HG03442 (cell line): Measurements from ENCODE around the gene PARVB.

ENCODE experiments used
- ATAC-seq: cut with Tn5 transposase; IDR thresholded peaks from one replicate; pipeline ENCODE4 v1.9.1; 2021; ENCODE audit warnings: mild to moderate bottlenecking, moderate library complexity; ENCODE audit not compliant: unreplicated experiment

PARVB gene

DNA sequence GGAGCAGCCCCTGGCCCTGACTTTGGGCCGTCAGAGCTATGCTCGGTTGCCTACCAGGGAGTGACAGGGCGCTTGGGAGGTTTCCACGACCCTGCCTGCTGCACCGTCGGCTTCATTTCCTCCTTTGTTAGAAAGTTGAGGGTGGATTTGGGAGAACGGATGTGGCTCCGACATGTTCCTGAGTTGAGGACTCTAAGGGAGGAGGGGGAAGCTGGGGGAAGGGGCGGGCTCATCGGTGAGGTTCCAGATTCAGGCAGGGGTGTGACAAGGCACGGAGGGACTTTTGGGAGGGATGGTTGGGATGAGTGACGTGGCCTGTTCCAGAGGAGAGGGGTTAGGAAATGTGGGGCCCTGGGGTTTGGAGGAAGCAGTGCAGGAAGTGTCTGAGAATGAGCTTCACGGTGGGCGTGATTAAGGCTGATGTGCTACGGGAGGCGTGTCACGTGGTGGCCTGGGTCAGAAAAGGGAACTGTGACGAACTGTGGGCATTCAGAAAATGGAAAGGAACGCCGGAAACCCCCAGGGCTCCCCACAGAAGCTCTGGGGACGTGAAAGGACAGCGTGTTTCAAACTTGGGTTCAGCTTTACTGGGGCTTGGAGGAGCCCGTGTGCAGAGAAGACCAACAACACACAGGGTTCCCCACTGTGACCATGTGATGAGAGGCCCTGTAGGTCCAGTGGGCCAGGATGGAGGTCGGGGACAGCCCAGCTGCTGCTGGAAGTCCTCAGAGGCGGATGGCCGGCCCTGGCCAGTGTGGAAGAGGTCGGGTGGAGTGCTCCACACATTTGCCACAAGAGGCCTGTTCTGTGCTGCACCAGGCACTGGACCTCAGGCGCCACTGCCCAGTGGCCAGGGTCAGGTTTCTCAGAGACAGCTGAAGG, 2.8 kb downstream of the PARVB start:
- peak; percentile 49 for ATAC-seq

DNA sequence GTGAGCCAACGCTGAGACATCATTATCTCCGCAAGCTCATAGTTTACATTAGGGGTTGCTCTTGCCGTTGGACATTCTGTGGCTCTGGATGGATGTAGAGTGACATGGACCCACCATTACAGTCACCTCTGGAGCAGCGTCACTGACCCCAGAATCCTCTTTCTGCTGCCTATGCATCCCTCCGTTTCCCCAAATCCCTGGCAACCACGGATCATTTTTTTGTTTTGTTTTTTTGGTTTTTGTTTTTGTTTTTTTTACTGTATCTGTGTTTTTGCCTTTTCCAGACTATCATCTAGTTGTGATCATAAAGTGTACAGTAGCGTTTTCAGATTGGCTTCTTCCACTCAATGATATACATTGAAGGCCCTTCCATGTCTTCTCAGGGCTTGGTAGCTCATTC, 4.0 kb downstream of the PARVB start:
- no peak for ATAC-seq

DNA sequence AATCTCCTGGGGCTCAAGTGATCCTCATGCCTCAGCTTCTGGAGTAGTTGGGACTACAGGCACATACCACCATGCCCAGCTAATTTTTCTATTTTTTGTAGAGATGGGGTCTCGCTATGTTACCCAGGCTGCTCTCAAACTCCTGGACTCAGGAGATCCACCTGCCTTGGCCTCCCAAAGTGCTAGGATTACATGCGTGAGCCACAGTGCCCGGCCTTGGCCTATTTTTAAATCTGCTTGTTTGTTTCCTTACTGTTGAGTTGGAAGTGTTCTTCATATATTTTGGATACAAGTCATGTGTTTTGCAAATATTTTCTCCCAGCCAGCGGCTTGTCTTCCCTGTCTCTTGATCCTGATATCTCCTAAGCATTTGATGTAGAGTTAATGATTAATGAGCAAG, 5.0 kb downstream of the PARVB start:
- ATAC-seq, result no peak

DNA sequence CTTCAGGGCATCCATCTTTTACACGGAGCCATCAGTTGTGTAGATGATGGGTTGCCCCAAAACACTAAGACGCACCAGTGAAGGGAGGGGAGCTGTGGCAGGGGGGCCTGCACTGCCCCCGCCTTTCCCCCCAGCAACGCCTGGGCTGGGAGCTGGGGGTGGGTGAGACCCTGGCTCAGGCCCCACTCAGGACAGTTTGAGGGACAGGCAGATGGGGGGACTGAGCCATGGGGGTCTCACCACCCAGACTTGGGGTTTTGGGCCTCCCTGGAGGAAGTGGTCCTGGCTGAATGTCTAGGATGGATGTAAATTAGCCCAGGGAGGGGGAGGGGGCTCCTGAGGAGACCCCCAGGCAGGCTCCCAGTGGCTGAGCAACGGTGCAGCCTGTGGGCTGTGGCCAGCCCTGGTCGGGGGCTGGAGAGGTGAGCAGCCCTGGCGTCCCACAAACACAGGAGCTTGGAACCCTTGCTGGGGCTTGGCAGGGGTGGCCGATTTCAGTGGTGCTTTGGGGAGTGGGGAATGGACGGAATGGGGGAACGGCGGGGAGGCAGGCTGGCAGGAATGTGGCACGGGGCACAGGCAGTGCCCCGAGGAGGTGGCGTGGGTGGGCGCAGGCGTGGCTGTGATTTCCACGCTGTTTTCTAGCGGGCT, 6.1 kb downstream of the PARVB start:
- no peak for ATAC-seq

DNA sequence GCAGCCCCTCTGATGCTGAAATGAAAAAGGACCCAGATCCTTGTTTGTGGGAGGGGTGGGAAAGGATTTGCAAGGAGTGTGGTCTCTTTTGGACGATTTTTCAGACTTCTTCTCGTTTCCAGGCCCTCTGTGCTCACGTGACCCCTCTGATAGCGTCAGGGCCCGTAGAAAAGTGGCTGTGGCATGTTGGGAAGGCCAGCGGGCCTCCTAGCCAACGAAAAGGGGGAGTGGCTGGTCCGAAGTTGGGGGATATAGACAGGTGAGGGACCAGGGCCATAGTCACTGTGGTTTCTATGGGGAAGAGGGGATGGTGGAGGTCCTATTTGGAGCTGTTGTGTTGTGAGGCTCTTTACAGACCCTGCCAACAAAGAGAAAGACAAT, 6.6 kb downstream of the PARVB start:
- ATAC-seq, result no peak

DNA sequence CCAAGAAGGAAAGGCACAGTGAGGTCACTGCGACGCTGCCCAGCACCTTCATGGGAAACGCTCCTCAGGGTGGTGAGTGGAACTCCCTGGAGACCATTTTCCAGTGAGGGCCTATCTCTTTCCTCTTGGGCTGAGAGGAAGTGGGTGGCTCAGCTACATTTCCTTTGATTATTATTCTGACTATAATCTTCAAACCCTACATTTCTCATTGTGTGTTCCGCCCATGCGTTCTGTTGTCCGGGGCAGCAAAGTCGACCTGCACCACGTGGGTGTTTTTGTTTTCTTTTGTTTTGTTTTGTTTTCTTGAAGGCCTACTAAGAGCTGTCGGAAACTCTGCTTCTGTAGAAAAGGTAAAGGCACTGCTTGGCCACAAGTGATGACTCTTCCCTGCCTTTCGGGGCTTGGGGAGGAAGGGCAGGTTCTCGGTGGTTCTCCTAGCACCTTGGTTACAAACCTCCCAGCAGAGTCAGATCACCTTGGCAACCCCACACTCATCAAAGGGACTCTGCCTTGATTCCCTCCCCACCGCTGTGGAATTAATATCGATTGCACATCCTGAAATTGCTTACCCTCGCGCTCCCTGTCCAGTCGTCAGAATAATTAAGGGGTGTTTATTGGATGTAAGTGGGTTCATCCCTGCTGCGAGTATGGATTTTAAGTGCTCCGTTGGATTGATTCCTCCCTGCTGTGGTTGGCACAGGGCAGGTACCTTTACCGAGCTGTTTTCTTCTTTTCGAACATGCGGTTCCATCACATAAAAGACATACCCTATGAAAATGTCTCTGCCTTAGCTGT, 7.3 kb downstream of the PARVB start:
- no peak for ATAC-seq

DNA sequence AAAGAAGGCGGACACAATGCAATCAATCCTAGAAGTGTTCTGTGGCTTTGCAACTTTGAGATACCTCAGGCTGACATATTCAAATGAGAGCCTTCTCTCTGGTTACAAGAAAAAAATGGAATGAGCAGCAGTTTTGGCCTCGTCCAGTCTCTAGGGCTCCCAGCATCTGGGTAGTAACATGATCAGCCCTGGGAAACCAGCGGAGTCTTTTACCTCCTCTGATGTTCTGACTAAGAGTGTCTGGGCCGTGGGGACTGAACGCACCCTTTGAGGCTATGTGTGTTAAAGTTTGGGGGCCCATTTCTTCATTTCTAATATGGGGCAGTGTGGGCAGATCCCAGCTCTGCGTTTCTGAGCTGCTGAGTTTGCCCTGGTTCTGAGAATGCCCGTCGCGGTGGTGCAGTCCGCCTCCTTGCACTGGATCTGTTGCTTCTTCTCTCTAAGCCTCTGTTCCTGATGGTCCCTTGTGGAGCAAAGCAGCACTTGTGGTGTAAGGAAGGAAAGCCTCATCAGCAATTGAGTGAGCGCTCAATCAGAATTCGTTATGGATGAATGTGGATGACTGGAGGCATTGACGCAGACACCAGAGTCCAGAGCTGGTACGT, 8.1 kb downstream of the PARVB start:
- no peak for ATAC-seq

DNA sequence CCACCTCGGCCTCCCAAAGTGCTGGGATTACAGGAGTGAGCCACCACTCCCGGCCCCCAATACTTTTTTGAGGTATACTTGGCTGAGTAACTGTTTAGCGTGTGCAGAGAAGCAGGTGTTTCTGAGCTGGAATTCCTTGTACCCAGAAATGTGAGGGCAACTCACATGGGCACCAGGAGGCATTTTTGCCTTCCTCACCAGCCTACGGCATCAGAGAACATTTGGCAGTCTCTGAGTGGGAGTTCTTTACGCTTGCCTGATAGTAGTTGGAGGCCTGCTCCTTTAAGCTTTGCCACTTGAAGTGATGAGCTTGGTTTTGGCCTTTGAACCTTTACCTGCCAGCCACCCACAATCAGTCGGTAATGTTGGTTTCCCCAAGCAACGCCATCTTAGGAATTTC, 9.2 kb downstream of the PARVB start:
- no peak for ATAC-seq

DNA sequence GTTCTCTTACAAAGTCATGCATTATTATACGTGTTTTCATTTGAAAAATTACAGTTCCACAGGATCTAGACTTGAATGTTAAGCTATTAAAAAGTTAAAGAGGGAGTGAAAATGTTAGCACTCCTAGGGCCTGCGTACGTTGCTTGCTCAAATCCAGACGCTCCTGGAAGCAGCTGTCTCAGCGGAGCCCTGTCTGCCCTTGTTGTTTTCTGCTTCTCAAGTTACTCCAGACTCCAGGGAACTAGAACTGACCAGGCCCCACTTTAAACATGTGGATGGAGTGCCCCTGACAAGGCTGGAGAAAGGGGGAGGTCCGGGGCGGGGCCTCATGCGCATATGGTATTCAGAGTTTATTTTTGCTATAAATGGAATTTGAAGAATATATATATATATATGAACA, 9.6 kb downstream of the PARVB start:
- no peak for ATAC-seq

DNA sequence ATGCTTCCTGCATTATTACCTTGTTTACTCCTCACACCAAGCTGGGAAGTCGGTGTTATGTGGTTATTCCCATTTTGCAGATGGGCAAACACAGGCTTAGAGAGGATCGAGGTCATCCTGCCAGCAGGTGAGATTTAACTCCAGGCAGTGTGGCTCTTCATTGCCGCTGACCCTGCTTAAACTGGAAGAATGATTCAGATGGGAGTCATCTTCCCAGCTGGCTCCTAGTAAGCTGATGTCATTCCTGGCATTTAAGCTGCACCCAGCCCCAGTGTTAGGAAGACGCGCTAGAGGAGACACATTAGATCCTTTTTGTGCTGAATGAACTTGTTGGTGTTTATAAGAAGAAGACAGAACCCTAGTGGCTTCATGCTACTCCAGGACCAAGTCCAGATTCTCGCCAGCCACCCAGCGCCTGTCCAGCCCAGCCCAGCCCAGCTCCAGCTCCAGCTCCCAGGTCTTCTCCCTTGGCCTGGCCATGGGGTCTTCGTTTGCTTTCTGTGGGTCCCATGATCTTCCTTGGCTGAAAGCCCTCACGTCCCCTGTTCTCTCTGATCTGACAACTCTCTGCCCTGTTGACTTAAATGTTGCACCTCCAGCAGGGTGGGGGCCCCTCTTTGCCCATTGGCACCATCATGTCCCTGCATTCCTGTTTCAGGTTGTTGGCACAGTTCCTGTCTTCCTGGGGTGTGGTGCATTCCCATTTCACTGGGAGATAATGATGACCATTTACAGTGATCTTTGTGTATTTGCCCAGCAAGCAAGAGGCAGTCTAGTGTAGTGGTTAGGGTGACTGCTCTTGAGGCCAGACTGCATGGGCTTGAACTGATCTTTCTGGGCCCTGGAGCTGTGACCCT, 13.6 kb downstream of the PARVB start:
- no peak for ATAC-seq

DNA sequence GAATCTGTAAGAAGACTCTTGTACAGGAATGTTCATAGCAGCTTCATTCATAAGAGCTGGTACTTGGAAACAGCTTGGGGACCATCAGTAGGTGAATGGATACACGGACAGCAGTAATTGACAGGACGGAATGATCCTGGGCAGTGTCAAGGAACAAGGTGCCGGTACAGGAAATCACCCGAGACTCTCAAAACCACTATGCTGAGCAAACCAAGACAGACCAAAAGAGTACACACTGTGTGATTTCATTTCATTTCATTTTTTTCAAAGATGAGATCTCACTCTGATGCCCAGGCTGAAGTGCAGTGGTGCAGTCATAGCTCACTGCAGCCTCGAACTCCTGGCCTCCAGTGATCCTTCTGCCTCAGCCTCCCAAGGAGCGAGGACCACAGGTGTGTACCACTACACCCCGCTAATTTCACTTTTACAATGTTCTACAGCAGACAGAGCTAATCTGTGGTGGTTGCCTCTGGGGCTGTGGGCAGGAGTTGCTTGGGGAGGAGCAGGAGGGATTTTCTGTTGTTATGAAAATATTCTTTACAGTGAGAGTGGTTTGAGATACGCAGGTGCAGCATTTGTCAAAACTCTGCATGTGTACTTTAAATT, 15.6 kb downstream of the PARVB start:
- ATAC-seq, result no peak

DNA sequence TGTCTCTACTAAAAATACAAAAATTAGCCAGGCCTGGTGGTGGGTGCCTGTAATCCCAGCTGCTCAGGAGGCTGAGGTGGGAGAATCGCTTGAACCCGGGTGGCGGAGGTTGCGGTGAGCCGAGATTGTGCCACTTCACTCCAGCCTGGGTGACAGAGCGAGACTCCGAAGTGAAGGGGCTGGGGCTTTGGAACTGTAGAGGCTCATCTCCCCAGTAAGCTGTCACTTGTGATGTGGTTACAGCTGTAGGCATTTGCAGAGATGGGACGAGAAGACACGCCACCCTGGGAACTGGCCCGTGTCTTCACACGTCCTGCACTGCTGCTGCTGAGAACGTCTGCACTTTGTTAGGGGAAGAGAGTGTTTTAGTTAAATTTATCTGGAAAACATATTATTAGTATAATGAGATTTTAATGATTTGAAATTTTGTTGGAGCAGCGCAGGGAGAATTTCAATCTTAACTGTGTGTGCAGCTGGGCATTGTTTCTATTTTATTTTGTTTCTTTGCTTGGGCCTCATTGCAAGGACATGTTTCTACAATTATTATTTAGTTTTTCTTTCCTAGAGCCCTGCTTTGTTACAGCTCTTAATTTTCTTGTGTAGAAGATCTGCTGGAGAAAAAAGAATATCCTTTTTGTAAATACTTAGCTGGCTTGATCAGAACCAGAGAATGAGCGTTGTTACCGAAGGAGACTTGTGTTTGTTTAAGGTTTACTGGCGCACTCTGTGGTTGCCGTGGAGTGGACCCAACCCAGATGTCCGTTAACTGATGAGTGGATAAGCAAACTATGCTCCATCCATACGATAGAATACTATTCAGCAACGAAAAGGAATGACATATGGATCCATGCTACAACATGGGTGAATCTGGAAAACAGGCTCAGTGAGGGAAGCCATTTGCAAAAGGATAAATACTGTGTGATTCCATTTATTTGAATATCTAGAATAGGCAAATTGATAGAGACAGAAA, 18.4 kb downstream of the PARVB start:
- no peak for ATAC-seq

DNA sequence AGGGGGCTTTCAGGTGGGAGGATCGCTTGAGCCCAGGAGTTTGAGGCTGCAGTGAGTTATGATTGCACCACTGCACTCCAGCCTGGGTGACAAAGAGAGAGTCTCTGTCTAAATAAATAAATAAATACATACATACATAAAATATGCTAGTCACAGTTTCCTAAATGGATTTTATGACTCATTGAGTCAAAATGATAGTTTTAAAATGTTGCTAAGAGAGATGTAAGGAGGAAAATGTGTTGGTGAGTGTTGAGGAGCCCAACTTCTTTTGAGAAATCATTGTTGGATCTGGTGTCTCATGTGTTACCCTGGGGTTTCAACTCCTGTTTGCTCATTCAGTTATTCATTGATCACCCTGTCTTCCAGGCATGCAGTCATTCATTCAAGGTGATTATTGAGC, 21.0 kb downstream of the PARVB start:
- no peak for ATAC-seq

DNA sequence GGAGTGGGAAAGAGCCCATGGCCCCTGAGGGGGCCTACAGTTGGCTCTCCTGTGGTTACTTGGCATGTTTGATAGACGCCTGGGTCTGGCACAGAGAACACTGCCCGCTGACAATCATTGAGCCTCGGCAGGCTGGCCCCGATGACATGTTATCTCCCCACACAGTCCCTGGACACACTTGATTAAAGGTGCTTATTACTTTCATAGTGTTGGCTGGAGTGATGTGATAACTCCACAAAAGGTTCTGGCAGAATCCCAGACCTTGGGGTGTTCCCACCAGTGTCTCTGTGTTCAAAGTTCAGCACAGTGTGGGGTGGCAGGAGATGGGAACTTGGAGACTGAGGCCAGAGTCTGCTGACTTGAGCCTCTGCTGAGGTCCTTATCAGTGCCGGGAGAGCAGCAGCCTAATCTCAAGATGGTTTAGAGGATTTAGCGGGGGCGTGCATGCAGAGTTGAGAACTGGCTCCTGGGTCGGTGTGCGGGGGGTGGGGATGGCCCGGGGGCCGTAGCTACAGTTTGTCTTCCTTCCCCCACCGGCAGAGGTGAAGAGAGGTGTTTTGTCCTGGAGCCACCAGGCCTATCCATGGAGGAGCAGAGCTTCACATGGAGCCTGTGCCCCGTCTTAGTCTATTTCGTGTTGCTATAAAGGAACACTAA, 22.5 kb downstream of the PARVB start:
- ATAC-seq, result no peak

DNA sequence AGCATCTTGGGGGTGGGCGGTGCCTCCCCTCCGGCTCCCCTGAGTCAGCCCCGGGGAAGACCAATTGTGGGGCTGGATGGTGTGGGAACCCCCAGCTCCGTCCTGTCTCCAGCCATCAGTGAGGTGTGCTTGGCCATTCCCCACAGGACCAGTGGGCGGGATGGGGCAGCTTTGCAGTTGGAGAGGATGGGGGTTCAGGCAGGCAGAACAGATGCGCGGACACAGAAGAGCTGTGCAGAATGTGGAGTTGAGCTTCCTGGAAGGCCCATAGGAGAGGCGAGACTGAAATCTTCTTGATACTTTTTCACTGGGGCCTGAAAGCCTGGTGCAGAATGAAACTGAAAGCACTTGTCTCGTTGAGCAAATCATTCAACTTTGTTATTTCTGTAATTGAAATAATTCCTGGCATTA, 23.8 kb downstream of the PARVB start:
- no peak for ATAC-seq

DNA sequence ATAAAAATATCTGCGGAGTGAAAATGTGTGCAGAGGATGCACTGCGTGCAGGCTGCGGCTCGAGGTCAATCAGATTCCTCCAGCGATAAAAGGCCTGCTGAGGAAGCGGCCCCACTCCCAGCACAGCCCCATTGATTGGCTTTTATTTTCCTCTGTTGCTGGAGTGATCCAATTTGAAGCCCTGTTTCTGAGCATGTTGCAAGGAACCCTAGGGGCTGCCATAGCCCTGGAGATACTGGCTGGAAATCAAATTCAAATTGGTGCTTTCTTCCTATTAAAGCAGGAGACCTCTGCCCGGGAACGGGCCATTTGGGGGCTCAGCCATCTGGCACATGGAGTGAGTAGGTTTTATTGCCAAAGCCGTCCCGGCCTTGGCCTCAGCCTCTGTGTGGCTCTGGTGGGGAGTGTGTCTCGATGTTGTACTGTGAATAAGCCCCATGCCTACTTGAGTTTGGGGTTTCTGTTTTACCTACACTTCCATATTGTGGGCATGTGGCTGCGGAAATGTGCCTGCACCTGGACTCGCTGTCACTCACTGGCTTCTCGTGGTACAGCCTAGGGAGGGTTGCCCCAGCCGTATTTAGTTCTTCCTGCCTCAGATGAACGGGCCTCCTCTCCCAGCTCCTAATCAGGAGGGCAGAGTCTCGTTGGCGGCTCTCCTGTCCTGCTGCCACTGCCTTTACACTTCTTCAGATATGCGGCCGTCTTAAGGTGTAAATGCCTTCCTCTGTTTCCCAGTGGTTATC, 25.6 kb downstream of the PARVB start:
- ATAC-seq, result no peak

DNA sequence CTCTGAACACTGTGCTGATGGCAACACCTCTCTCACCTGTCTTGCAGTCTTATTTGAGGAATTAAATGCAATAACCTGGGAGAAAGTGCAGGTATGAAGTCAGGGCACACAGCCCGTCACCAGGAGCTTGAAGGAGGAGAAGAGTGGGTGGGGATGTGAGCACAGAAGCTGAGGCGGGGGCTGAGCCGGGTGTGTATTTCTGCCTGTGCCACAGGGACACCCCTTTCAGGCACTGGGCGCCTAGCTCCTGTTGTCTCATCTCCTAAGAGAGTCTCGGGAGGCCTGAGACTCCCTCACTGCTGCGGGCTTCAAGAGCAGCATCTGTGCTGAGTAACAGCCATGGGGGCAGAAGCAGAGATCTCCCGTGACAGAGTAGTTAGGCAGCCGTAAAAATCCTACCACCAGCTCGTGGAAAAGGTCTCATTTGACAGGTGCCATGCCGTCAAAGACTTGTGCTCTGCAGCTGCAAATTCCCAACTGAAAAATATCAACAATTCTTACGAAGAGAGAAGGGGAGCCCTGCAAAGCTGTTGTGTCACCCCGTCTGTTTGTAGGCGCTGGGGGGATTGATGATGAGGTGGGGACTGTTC, 26.8 kb downstream of the PARVB start:
- no peak for ATAC-seq
